Stimulated activated CD4-positive, alpha-beta T cell treated with anti-CD3 and anti-CD28 coated beads, Interleukin-15, amount 100 ng/mL, for 24 hours (primary cell): ENCODE data around the gene CEP97.

Experiments
- DNase-seq: peaks from one replicate; pipeline ENCODE4 v3.0.0-alpha.2; 2020

CEP97 gene

GRCh38 chr3:101779047-101779821 lies 54.8 kb downstream of the CEP97 start, which contains the start of gene NXPE3:
TSS of gene NXPE3 (plus strand) at chr3:101779211. CDS start at chr3:101785597, 6,386 bp downstream.
- DNase-seq, result peak; percentile 97

DNA sequence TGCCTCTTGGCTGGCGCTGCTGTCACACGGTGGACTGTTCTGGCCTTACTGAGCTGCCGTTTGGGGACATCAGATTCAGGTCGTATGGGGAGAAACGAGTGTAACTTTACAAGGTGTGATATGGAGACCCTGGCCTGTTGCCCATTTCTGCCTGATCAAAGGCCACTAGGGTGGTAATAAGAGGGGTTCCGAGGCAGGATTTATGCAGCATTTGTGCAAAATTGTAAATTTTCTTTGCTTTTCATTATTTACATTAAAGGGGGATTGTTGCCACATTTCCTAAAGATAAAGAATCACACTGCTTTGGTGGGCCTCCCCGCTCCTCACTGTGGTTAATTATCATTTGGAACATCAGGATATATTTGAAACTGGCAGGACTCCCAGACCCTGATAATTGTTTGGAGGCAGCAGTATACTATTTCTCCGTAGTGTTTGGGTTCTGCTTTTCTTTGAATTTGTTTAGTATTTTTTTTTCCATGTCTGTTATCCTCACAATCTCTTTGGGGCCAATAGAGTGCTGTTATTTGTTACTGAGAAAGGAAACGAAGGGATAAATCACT lies 55.5 kb downstream of the CEP97 start:
- no peak for DNase-seq

DNA sequence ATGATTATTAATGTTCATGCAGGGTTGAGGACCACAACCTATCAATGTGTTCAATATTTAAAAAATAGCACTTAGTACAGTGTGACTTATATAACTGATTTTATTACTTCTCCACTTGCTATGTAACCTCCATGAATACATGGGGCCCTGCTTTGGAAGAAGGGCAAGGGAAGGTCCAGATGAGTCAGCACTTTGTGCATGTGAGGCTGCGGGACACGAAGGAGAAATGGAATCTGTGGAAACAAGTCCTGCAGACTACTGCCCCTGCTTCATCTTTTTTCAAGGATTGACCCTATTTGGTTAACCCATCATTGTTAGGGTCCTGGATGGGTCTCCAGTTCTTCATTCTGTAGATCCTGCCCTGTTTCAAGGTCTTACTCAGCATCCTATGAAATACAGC lies 56.2 kb downstream of the CEP97 start:
- no peak for DNase-seq

DNA sequence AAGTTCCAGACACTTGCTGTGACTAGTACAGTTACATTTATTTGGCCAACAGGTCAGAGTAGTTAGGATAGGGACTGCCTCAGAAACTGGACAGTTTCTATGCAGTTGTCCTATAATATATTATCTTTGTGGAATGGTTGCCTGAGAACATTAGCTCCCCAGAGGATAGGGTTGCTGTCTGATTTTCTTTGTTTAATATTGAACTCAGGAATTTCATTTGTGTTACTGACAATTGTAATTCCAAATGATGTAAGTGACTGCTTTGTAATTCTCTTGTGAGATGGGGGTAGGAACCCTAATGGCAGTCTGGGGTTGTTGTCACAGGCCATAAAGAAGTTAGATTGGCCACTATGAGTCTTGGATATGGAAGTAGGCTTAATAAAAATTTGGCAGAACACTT lies 56.8 kb downstream of the CEP97 start:
- no peak for DNase-seq

GRCh38 chr3:101784855-101785613 lies 60.6 kb downstream of the CEP97 start:
- no peak for DNase-seq

DNA sequence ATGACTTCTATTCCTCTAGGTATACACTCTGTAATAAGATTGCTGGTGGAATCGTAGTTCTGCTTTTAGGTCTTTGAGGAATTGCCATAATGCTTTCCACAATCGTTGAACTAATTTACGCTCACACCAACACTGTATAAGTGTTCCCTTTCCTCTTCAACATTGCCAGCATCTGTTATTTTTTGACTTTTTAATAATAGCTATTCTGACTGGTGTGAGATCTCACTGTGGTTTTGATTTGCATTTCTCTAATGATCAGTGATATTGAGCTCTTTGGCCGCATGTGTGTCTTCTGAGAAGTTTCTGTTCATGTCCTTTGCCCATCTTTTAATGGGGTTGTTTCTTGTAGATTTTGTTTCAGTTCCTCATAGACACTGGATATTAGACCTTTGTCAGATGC lies 67.4 kb downstream of the CEP97 start:
- DNase-seq, result no peak

DNA sequence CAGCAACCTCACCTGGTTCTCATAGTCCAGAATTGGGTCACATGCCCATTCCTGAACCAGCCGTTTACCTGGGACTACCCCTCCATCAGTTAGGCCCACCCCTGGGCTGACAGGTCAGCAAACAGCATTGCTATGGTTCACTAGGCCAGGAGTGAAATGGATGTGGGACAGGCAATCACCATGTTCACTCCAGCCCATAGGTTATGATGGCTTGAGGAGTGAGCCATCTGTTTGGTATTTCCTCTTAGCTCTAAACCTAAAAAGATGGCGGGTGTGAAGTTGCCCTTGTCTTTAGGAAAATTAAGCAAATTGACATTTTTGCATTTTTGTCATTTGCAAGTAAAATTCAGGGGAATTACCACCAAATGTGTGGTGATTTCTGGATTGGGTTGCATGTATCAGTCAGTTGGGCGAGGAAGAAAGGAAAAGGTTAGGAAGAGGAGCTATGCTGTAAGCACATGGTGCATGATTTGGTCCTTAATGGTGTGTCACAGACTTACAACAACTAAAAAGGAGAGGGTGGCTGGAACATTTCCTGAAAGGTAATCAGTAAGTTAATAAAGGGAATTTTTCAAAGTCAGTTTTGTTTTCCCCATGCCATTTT lies 71.8 kb downstream of the CEP97 start:
- DNase-seq, result no peak

DNA sequence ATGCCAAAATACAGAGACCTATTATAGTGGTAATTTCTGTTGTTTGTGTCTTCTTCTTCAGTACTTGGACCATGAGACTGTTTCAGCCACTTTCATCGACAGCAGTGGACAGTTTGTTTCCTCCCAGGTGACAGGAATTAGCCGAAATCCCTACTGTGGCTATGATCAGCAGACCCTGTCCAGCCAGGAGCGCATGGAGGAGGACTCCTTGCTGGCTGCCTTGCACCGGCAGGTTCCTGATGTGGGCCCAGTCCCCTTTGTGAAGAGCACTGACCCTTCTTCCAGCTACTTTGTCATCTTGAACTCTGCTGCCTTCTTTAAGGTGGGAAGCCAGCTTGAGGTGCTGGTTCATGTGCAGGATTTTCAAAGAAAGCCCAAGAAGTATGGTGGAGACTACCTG lies 76.8 kb downstream of the CEP97 start:
- no peak for DNase-seq

DNA sequence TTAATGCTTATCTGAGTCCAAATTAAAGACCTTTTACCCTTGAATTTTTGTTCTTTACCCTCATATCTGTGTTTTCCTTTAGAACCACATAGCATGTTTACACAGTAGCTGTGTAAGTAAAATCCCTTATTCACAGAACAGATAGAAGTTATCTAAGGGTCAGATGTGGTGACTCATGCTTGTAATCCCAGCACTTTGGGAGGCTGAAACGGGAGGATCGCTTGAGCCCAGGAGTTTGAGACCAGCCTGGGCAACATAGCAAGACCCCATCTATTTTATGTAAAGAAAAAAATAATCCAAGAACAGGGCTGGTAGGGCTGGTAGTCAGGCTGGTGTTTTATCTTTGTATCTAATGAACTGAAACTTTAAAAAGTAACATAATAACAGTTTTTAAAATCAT lies 77.8 kb downstream of the CEP97 start:
- no peak for DNase-seq

DNA sequence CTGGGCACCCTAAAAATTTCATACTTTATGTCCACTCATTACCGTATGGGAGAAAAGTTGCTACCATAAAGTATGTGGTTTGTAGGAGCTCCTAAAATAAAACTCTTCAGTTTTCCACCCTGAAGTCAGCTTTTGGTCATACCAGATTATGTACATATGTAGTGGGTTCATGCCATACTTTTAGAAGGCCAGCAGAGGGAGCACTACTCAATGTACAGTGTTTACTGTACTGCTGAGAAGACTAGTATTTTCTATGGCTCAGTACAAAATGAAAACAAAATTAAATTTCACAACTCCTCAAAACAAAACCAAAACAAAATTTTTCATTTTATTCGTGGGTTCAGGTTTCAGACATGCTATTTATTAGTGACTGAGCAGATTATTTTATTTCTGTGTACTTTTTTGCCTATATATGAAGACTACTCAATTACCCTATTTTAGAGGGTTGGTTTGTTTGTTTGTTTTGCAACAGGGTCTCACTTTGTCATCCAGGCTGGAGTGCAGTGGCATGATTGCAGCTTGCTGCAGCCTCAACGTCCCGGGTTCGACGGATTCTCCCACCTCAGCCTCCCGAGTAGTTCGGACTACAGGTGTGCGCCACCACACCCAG lies 78.9 kb downstream of the CEP97 start:
- DNase-seq, result peak; percentile 57

DNA sequence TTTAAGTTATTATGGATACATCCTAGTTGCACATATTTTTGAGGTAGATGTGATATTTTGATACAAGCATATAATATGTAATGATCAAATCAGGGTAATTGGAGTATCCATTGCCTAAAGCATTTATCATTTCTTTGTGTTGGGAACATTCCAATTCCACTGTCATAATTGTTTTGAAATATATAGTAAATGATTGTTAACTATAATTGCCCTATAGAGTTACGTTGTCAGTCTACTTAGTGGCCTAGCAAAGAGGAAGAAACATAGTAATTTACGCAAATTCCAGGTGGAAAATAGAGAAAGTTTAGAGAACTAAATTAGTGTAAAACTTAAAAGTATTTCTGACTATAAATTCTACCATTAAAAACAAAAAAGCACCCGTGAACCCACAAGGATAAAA lies 79.5 kb downstream of the CEP97 start:
- DNase-seq, result no peak

- DNase-seq, result no peak
Measured at GRCh38 chr3:101806491-101806890, 82.1 kb downstream of the CEP97 start.

- no peak for DNase-seq
Measured at GRCh38 chr3:101807888-101808287, 83.5 kb downstream of the CEP97 start.

DNA sequence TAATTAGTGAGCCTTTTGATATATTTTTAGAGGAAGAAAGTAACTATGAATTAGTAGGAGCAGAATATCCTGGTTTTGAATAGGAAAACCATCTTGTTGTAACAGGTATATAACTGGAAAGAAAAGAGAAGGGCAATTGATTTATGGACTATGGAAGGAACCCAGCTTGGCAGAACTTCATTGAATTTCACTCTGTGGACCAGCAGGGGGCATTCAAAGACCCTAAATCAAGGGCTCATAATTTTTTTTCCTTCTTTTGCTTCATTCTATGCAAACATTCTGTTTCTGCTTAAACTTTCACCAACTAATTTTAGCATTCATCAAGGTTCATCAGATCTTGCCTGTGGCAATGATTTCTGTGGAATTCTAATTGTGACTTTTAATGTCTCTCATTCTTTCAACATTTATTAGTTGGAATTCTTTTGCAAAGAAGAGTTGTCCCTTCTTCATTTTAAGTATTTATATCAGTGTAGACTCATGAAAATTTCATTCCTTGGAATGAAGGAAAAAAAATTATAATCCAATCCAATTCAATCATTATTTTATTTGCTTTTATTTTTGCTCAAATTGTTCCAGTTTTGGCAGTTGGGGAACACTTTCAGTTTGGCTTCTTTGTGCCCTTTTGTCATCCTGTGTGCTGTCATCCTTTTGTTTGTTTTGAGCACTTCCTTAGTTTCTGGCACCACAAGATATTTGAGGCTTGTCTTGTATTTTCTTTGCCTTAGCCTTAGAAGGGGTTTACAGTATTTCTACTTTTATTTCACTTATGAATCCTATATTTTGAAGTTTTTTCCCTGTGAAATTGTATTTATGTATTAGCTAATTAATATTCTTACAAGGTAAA lies 85.0 kb downstream of the CEP97 start:
- DNase-seq, result peak; percentile 32

DNA sequence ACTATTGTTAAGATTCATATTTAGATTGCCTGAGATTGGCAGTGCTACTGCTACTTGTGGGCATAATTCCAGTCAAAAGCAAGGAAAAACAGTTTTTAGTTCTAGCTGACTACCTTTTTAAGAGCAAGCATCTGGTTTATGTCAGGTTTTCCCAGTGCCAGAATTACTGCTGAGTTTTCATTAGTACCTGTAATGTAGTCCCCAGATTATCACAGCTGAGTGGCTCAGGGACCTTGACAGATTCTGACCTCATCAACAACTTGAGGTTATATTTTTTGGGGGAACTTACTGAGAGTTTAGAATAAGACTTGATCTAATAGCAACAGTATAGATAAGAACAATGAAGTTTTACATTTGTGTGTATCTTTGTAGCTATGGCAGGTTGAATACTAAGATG lies 85.6 kb downstream of the CEP97 start:
- DNase-seq, result no peak

DNA sequence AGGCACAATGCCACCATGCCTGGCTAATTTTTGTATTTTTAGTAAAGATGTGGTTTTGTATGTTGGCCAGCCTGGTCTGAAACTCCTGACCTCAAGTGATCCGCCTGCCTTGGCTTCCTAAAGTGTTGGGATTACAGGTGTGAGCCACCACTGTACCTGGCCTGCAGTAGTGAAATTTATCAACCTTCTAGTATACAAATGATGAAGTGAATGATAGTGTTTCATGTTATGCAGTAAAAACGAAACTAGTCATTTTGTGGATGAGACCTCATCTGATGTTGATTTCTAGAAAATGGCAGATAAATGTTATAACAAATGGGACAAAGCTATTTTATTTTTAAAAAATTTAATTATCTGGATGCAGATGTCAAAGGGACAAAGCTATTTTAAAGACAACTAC lies 87.5 kb downstream of the CEP97 start:
- DNase-seq, result no peak

DNA sequence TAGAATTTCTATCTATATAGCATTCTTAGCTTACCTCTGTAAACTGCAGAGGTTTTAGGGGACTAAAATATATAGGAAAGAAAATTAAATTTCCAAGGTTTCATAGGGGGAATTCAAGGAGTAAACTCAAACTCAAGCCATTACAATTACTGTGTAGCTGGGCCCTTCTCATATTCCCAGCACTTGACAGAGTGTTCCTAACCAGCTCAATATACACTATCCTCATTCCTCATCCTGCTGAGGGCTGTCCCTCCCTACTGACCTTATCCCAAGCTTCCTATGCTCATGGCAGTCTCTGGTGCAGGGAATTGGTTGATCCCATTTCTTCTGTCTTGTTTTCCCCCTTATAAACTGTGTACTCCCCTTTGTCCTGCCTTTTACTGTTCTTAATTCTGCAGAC lies 88.5 kb downstream of the CEP97 start:
- DNase-seq, result no peak

- DNase-seq, result no peak
Measured at GRCh38 chr3:101813817-101814440, 89.5 kb downstream of the CEP97 start.

GRCh38 chr3:101814835-101815234 lies 90.4 kb downstream of the CEP97 start:
- no peak for DNase-seq

DNA sequence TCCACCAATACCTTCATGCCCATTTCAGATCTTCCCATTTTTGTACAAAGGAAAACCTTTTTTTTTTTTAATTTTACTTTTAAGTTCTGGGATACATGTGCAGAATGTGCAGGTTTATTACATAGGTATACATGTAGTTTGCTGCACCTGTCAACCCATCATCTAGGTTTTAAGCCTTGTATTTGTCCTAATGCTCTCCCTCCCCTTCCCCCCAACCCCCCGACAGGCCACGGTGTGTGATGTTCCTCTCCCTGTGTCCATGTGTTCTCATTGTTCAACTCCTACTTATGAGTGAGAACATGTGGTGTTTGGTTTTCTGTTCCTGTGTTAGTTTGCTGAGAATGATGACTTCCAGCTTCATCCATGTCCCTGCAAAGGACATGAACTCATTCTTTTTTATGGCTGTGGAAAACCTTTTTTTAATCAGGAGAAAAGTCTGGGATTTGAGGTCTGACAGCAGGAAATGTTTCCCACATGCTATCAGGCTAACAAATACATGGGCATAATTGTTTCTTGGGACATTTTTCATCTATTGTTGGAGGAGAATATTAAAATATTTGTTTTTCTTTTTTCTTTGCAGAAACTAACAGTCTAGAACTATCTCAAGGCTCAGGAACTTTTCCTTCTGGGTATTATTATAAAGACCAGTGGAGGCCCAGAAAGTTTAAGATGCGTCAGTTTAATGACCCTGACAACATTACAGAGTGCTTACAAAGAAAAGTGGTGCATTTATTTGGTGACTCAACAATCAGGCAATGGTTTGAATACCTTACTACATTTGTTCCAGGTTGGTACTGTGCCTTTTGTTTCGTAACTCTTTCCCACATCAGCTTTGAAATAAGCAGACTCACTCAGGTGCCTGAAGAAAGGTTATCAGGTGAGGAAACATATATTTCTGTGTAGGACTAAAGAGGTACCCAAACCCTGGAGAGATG lies 92.1 kb downstream of the CEP97 start:
- no peak for DNase-seq

GRCh38 chr3:101817992-101818391 lies 93.6 kb downstream of the CEP97 start:
- DNase-seq, result no peak
